ENCODE results near the gene CRYBB1.
"Not testable (repeated sequence)": the region's sequence is repeated elsewhere in the genome, so short reads cannot be mapped to it uniquely, and the experiment has no call there.

The CRYBB1 gene

GRCh38 chr22:26615149-26615548 lies 2.7 kb downstream of the CRYBB1 start:
- DNase-seq (ENCODE audit: low read depth), result no peak
- TF ChIP-seq CTCF (conservative IDR thresholded peaks at IDR 0.05; ENCODE audit: low read depth, low read length), result no peak

GRCh38 chr22:26614322-26614721 lies 3.5 kb downstream of the CRYBB1 start:
- DNase-seq (ENCODE audit: low read depth), result no peak
- TF ChIP-seq CTCF (conservative IDR thresholded peaks at IDR 0.05; ENCODE audit: low read depth, low read length), result no peak
- no peak overlapping the region for H3K4me3 ChIP-seq (ENCODE audit: low read depth, low read length)

More at GRCh38 chr22:26615149-26615548, 2.7 kb downstream of the CRYBB1 start:
- no peak overlapping the region for H3K4me3 ChIP-seq (ENCODE audit: low read depth, low read length)

GRCh38 chr22:26613753-26614152 lies 4.1 kb downstream of the CRYBB1 start:
- not testable (repeated sequence) for H3K4me3 ChIP-seq (ENCODE audit: low read depth, low read length); DNase-seq (ENCODE audit: low read depth)

GRCh38 chr22:26612652-26613051 lies 5.2 kb downstream of the CRYBB1 start:
- TF ChIP-seq CTCF (conservative IDR thresholded peaks at IDR 0.05; ENCODE audit: low read depth, low read length), result no peak
- DNase-seq (ENCODE audit: low read depth), result no peak
- no peak overlapping the region for H3K4me3 ChIP-seq (ENCODE audit: low read depth, low read length)

GRCh38 chr22:26610996-26611395 lies 6.8 kb downstream of the CRYBB1 start:
- TF ChIP-seq CTCF (conservative IDR thresholded peaks at IDR 0.05; ENCODE audit: low read depth, low read length), result no peak
- H3K4me3 ChIP-seq (ENCODE audit: low read depth, low read length), result no peak overlapping the region
- DNase-seq (ENCODE audit: low read depth), result no peak

GRCh38 chr22:26610072-26610958 lies 7.5 kb downstream of the CRYBB1 start:
- TF ChIP-seq CTCF (conservative IDR thresholded peaks at IDR 0.05; ENCODE audit: low read depth, low read length), result no peak
- H3K4me3 ChIP-seq (ENCODE audit: low read depth, low read length), result no peak overlapping the region
- peak; percentile 80 for DNase-seq (ENCODE audit: low read depth)

GRCh38 chr22:26609287-26609686 lies 8.5 kb downstream of the CRYBB1 start:
- no peak for TF ChIP-seq CTCF (conservative IDR thresholded peaks at IDR 0.05; ENCODE audit: low read depth, low read length)
- H3K4me3 ChIP-seq (ENCODE audit: low read depth, low read length), result no peak overlapping the region
- DNase-seq (ENCODE audit: low read depth), result no peak

Data from choroid plexus epithelial cell (primary cell).